ENCODE measurements around the gene ADAD1. TPM values are rescaled to one million over a fixed set of nuclear protein-coding genes. Genes with fewer than 3 reads are reported as not detected.

The ADAD1 gene
- total RNA-seq: not detected
- not detected for polyA plus RNA-seq
- long read RNA-seq, donor 1: 0 reads
- long read RNA-seq, donor 2: 0 reads

GRCh38 chr4:122378711-122379110 lies at the start of gene ADAD1:
ADAD1 (plus strand) TSS chr4:122379011; CDS start chr4:122380070, 1,059 bp downstream.
- Histone ChIP-seq H3K27me3 (replicated peaks in 1 of 7) (no peaks in the 10 kb centered on the region), H3K4me1 (no peaks in the 10 kb centered on the region), H3K4me3 (no peak within 1 kb of the TSS), H3K36me3 (no peaks in the 10 kb centered on the region), H3K9me3 (peaks cover 0 to 14% (median 2%) of the 10 kb centered on the region in 8 donors), H3K27ac (no peak within 1 kb of the TSS)
- WGBS, 5 donors: 86 to 91% (median 89%) methylated on average over 7 of the region's 7 CpGs
- no peak for DNase-seq
- intact Hi-C loops (cut with DNase I; ENCODE audit: low total_unique reads): no loop called here
- TF ChIP-seq POLR2A (IDR thresholded peaks at IDR 0.05): no peak
- no peak for TF ChIP-seq CTCF (IDR thresholded peaks at IDR 0.05 in 8 of 11, conservative IDR thresholded peaks at IDR 0.05 in 3 of 11)
- no peak for TF ChIP-seq POLR2AphosphoS5 (IDR thresholded peaks at IDR 0.05)

DNA sequence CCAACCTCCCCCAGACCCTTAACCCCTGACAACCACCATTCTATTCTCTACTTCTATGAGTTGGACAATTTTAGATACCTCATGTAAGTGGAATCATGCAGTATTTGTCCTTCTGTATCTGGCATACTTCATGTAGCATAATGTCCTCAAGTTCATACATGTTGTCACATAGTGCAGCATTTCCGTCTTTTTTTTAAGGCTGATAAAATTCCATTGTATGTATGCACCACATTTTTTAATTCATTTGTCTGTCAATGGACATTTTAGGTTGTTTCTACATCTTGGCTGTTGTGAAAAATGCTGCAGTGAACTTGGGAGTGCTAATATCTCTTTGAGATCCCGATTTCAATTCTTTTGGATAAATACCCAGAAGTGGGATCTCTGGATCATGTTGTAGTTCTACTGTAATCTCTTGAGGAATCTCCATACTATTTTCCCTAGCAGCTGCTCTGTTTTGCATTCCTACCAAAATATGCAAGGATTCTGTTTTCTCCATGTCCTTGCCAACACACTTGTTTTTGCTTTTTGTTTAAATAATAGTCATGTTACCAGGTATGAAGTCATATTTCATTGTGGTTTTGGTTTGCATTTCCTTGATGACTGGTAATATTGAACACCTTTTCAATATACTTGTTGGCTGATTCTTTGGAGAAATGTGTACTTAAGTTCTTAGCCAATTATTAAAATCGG lies 48.8 kb upstream of the ADAD1 start:
- Histone ChIP-seq H3K9me3 (no peaks in the 10 kb centered on the region), H3K4me3 (no peak overlapping the region), H3K36me3 (peaks cover 3 to 93% (median 53%) of the 10 kb centered on the region in 6 donors), H3K4me1 (no peaks in the 10 kb centered on the region), H3K27ac (no peak overlapping the region), H3K27me3 (replicated peaks in 1 of 7) (no peaks in the 10 kb centered on the region)
- no peak for DNase-seq
- 91 to 95% (median 93%) methylated on average over 3 of the region's 3 CpGs for WGBS, 5 donors
- TF ChIP-seq POLR2A (IDR thresholded peaks at IDR 0.05) (no peak), POLR2AphosphoS5 (IDR thresholded peaks at IDR 0.05) (no peak), CTCF (IDR thresholded peaks at IDR 0.05 in 8 of 11, conservative IDR thresholded peaks at IDR 0.05 in 3 of 11) (no peak)
- intact Hi-C loops (cut with DNase I; ENCODE audit: low total_unique reads): no loop called here

DNA sequence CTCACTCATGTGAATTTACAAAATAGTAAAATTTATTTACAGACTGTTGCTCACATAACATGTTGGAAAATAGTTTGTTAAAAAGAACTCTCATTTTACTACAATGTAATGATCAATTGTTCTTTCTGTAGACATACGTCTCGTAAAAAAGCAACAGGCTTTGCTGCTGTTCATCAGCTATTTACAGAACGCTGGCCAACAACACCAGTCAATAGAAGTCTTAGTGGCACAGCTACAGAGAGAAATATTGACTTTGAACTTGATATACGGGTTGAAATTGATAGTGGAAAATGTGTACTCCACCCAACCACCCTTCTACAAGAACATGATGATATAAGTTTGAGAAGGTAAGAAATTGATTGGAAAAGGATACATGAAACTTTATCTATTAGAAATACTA lies 47.6 kb upstream of the ADAD1 start:
- no peak overlapping the region for H3K4me3 ChIP-seq
- no peaks in the 10 kb centered on the region for H3K27me3 ChIP-seq (replicated peaks in 1 of 7)
- no peaks in the 10 kb centered on the region for H3K4me1 ChIP-seq
- DNase-seq: no peak
- H3K9me3 ChIP-seq: no peaks in the 10 kb centered on the region
- intact Hi-C loops (cut with DNase I; ENCODE audit: low total_unique reads): no loop called here
- WGBS, 5 donors: 91 to 97% (median 95%) methylated on average over 4 of the region's 4 CpGs
- H3K27ac ChIP-seq: no peak overlapping the region
- no peak for TF ChIP-seq CTCF (IDR thresholded peaks at IDR 0.05 in 8 of 11, conservative IDR thresholded peaks at IDR 0.05 in 3 of 11)
- no peak for TF ChIP-seq POLR2A (IDR thresholded peaks at IDR 0.05)
- no peak for TF ChIP-seq POLR2AphosphoS5 (IDR thresholded peaks at IDR 0.05)
- H3K36me3 ChIP-seq: peaks cover 3 to 93% (median 61%) of the 10 kb centered on the region in 6 donors

DNA sequence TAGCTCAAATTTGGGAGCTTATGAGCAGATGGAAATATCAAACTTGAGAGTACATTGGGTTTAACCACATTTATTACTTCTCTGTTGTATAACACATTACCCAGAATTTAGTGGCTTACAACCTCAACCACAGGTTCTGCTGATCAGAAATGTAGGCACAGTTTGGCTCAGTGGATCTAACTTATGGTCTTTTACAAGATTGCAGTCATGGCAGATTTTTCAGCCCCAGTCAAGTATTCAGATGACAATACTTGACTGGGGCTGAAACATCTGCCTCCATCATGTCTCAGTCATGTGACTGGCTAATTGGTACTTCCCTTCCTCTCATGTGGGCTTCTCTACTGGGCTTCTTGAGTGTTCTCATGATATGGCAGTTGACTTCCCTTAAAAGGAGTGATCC lies 44.0 kb upstream of the ADAD1 start:
- Histone ChIP-seq H3K27ac (no peak overlapping the region), H3K4me3 (no peak overlapping the region), H3K4me1 (no peaks in the 10 kb centered on the region), H3K27me3 (replicated peaks in 1 of 7) (no peaks in the 10 kb centered on the region), H3K36me3 (peaks cover 3 to 93% (median 62%) of the 10 kb centered on the region in 6 donors), H3K9me3 (no peaks in the 10 kb centered on the region)
- intact Hi-C loops (cut with DNase I; ENCODE audit: low total_unique reads): no loop called here
- DNase-seq: no peak
- TF ChIP-seq CTCF (IDR thresholded peaks at IDR 0.05 in 8 of 11, conservative IDR thresholded peaks at IDR 0.05 in 3 of 11) (no peak), POLR2AphosphoS5 (IDR thresholded peaks at IDR 0.05) (no peak), POLR2A (IDR thresholded peaks at IDR 0.05) (no peak)

Measured in spleen (tissue), 13 donors.